22Rv1 (cell line): Measurements from ENCODE around the gene PALM.

Source experiments
- H3K27ac ChIP-seq: fragments of 450-650 bp; 2 replicates; pipeline ENCODE4 v1.5.1; 2017
- ZFX ChIP-seq: fragments of 450-650 bp; IDR thresholded peaks from 2 replicates; pipeline ENCODE4 v1.6.1; 2017; ENCODE audit warnings: antibody characterized with exemption, borderline replicate concordance
- TF ChIP-seq, protein P1 (sequence below): fragments of 450-650 bp; IDR thresholded peaks from 2 replicates; pipeline ENCODE4 v1.5.1; 2017; ENCODE audit warnings: mild to moderate bottlenecking

Gene PALM

GRCh38 chr19:780935-781334, 72.2 kb downstream of the PALM start:
- TF ChIP-seq, protein P1, sequence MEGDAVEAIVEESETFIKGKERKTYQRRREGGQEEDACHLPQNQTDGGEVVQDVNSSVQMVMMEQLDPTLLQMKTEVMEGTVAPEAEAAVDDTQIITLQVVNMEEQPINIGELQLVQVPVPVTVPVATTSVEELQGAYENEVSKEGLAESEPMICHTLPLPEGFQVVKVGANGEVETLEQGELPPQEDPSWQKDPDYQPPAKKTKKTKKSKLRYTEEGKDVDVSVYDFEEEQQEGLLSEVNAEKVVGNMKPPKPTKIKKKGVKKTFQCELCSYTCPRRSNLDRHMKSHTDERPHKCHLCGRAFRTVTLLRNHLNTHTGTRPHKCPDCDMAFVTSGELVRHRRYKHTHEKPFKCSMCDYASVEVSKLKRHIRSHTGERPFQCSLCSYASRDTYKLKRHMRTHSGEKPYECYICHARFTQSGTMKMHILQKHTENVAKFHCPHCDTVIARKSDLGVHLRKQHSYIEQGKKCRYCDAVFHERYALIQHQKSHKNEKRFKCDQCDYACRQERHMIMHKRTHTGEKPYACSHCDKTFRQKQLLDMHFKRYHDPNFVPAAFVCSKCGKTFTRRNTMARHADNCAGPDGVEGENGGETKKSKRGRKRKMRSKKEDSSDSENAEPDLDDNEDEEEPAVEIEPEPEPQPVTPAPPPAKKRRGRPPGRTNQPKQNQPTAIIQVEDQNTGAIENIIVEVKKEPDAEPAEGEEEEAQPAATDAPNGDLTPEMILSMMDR: no peak
- TF ChIP-seq ZFX: no peak
- no peak overlapping the region for H3K27ac ChIP-seq

GRCh38 chr19:781800-782184, 73.1 kb downstream of the PALM start:
- no peak for TF ChIP-seq ZFX
- TF ChIP-seq, protein P1: no peak
- H3K27ac ChIP-seq: no peak overlapping the region

- no peak overlapping the region for H3K27ac ChIP-seq
- TF ChIP-seq ZFX: no peak
- TF ChIP-seq, protein P1: no peak
Observed at GRCh38 chr19:782185-782877, 73.6 kb downstream of the PALM start.

- TF ChIP-seq ZFX: no peak
- TF ChIP-seq, protein P1: no peak
- no peak overlapping the region for H3K27ac ChIP-seq
Observed at GRCh38 chr19:782878-783668, 74.3 kb downstream of the PALM start.

- H3K27ac ChIP-seq: no peak overlapping the region
- no peak for TF ChIP-seq ZFX
- TF ChIP-seq, protein P1: no peak
Observed at GRCh38 chr19:784541-784940, 75.8 kb downstream of the PALM start.

- no peak overlapping the region for H3K27ac ChIP-seq
- TF ChIP-seq ZFX: no peak
- TF ChIP-seq, protein P1: no peak
Observed at GRCh38 chr19:787536-787935, 78.8 kb downstream of the PALM start.

- no peak overlapping the region for H3K27ac ChIP-seq
- TF ChIP-seq, protein P1: no peak
- no peak for TF ChIP-seq ZFX
Observed at GRCh38 chr19:788686-788982, 79.9 kb downstream of the PALM start.
